ENCODE results near the gene ZNF766.

GRCh38 chr19:52248241-52248640 is 21.1 kb upstream of the ZNF766 start:
- TF ChIP-seq CTCF (IDR thresholded peaks at IDR 0.05) = peak in 2 of 3 experiments; percentile 41 to 46
- TF ChIP-seq POLR2A (IDR thresholded peaks at IDR 0.05) = no peak

All from testis (tissue), 2 donors.